B cell (primary cell): Measurements from ENCODE around the gene LENEP. TPM values are rescaled to one million over a fixed set of nuclear protein-coding genes. Genes with fewer than 3 reads are reported as not detected.

Experiments
- ATAC-seq: fragments of 200-7000 bp; cut with Tn5 transposase; one replicate; pipeline ENCODE4 v1.10.0; 2021; ENCODE audit warnings: low read depth, mild to moderate bottlenecking, moderate number of reproducible peaks, moderate library complexity
- CTCF ChIA-PET: fragments of 350-600 bp; sonication (Branson Sonifier 250); formaldehyde crosslinking; loops from one replicate; lab custom pipeline; 2021; ENCODE audit warnings: antibody characterized with exemption, inconsistent platforms; lab: Charles Lee
- POLR2A ChIA-PET: fragments of 350-600 bp; sonication (Branson Sonifier 250); formaldehyde crosslinking; loops from one replicate; lab custom pipeline; 2021; ENCODE audit warnings: antibody characterized with exemption; lab: Charles Lee
- DNase-seq: peaks from one replicate; pipeline ENCODE4 v3.0.0; 2013
- H2AFZ ChIP-seq: 2 replicates; pipeline ENCODE4 v1.6.1; 2012; ENCODE audit warnings: mild to moderate bottlenecking, low read depth, low read length; ENCODE audit not compliant: insufficient read depth, poor library complexity, severe bottlenecking
- H3K27ac ChIP-seq, 2 donors: 1 replicate in 1 of 2; 2 replicates in 1 of 2; pipeline ENCODE4 v1.5.1; 2012 to 2013; ENCODE audit warnings: low read length in 2 of 2, mild to moderate bottlenecking in 2 of 2, moderate library complexity in 1 of 2
- H3K27me3 ChIP-seq, 4 experiments: fragments of 200-600 bp in 1 of 4; sonication (generic) in 1 of 4; replicated peaks in 1 of 4; 1 replicate in 2 of 4; 2 replicates in 2 of 4; pipeline versions ENCODE4 v1.6.1 to v1.7.0; 2013 to 2016; ENCODE audit warnings: low read length in 3 of 4, mild to moderate bottlenecking in 2 of 4, mixed read lengths in 1 of 4, moderate library complexity in 1 of 4; ENCODE audit not compliant: insufficient read depth in 4 of 4, control insufficient read depth in 3 of 4; ENCODE audit errors: control extremely low read depth in 1 of 4
- H3K36me3 ChIP-seq, 2 experiments: replicated peaks in 1 of 2; 1 replicate in 1 of 2; 2 replicates in 1 of 2; pipeline versions ENCODE4 v1.6.1 to v1.7.1; 2013; ENCODE audit warnings: low read length in 1 of 2; ENCODE audit not compliant: insufficient read depth in 2 of 2, control insufficient read depth in 1 of 2; ENCODE audit errors: control extremely low read depth in 1 of 2, extremely low read depth in 1 of 2
- H3K4me1 ChIP-seq, 2 donors: fragments of 200-600 bp in 1 of 2; sonication (generic) in 1 of 2; 1 replicate in 1 of 2; 2 replicates in 1 of 2; pipeline versions ENCODE4 v1.5.1 to v1.6.1; 2013 to 2017; ENCODE audit warnings: low read length in 2 of 2; ENCODE audit not compliant: control insufficient read depth in 2 of 2, insufficient read depth in 2 of 2
- H3K4me2 ChIP-seq: replicated peaks from 2 replicates; pipeline ENCODE3; 2012; ENCODE audit warnings: mild to moderate bottlenecking, low read depth, low read length; ENCODE audit not compliant: poor library complexity, severe bottlenecking
- H3K4me3 ChIP-seq, 5 experiments: fragments of 200-600 bp in 1 of 5; sonication (generic) in 1 of 5; 1 replicate in 3 of 5; 2 replicates in 2 of 5; pipeline versions ENCODE4 v1.5.1 to v1.7.0; 2011 to 2016; ENCODE audit warnings: low read length in 4 of 5, mild to moderate bottlenecking in 4 of 5, low read depth in 2 of 5, control low read depth in 1 of 5, moderate library complexity in 1 of 5; ENCODE audit not compliant: insufficient read depth in 1 of 5; ENCODE audit errors: control extremely low read depth in 1 of 5, extremely low read depth in 1 of 5
- H3K79me2 ChIP-seq: fragments of 200-600 bp; sonication (generic); one replicate; pipeline ENCODE4 v1.6.0; 2016; ENCODE audit warnings: low read length; ENCODE audit not compliant: control insufficient read depth, insufficient read depth
- H3K9ac ChIP-seq: fragments of 200-600 bp; sonication (generic); 2 replicates; pipeline ENCODE4 v1.6.1; 2017; ENCODE audit warnings: mild to moderate bottlenecking, low read length, moderate library complexity
- H3K9me3 ChIP-seq, 3 donors: one replicate each; pipeline versions ENCODE4 v1.6.1 to v1.7.1; 2013; ENCODE audit warnings: low read length in 2 of 3; ENCODE audit not compliant: control insufficient read depth in 2 of 3, insufficient read depth in 1 of 3; ENCODE audit errors: control extremely low read depth in 1 of 3
- H4K20me1 ChIP-seq: 2 replicates; pipeline ENCODE4 v1.6.0; 2012; ENCODE audit warnings: mild to moderate bottlenecking, low read length; ENCODE audit not compliant: insufficient read depth, control insufficient read depth, poor library complexity, severe bottlenecking
- H3K27ac Mint-ChIP-seq: one replicate; pipeline ENCODE4 v1.8.0; 2021; ENCODE audit warnings: mixed read lengths
- H3K27me3 Mint-ChIP-seq: one replicate; pipeline ENCODE4 v1.8.0; 2021; ENCODE audit warnings: mixed read lengths
- H3K4me1 Mint-ChIP-seq: one replicate; pipeline ENCODE4 v1.8.0; 2021; ENCODE audit warnings: mixed read lengths
- H3K4me3 Mint-ChIP-seq: one replicate; pipeline ENCODE4 v1.8.0; 2021; ENCODE audit warnings: mixed read lengths
- H3K9me3 Mint-ChIP-seq: one replicate; pipeline ENCODE4 v1.8.0; 2022; ENCODE audit warnings: mixed read lengths; ENCODE audit not compliant: insufficient read depth
- CTCF ChIP-seq: fragments of 200-600 bp; IDR thresholded peaks from one replicate; pipeline ENCODE4 v1.8.0; 2022; ENCODE audit warnings: antibody characterized with exemption, mild to moderate bottlenecking
- EZH2 ChIP-seq: IDR thresholded peaks from 2 replicates; pipeline ENCODE4 v1.6.1; 2012; ENCODE audit warnings: borderline replicate concordance, low read depth, mild to moderate bottlenecking, moderate library complexity, low read length; ENCODE audit not compliant: insufficient read depth, poor library complexity, severe bottlenecking
- WGBS: methylation state at CpG from one replicate; pipeline ENCODE4 v1.1.5; 2013; ENCODE audit warnings: missing lambda C conversion rate; ENCODE audit not compliant: insufficient coverage; 5-methylcytosine and 5-hydroxymethylcytosine counted together
- intact Hi-C: fragments of 100-400 bp; cut with micrococcal nuclease; formaldehyde crosslinking; loops from one replicate; pipeline ENCODE4 v1.10.0; 2022
- polyA plus RNA-seq: library from polyadenylated mRNA; depleted of rRNA; stranded (reverse); fragments of >200 nt; gene quantifications from 2 replicates; pipeline ENCODE4 v1.2.3, GENCODE V29; 2012
- total RNA-seq, 2 donors: library from RNA; stranded (reverse); fragments of 120-200 nt in 1 of 2; gene quantifications; 1 replicate in 1 of 2; 2 replicates in 1 of 2; pipeline versions ENCODE4 v1.2.3 to v1.2.4, GENCODE V29; 2013 to 2022

The LENEP gene
- total and polyA plus RNA-seq, 2 donors (not counting 1 experiment from before 2014, with no cell fraction given) = 2.0 TPM; not detected in 1

DNA sequence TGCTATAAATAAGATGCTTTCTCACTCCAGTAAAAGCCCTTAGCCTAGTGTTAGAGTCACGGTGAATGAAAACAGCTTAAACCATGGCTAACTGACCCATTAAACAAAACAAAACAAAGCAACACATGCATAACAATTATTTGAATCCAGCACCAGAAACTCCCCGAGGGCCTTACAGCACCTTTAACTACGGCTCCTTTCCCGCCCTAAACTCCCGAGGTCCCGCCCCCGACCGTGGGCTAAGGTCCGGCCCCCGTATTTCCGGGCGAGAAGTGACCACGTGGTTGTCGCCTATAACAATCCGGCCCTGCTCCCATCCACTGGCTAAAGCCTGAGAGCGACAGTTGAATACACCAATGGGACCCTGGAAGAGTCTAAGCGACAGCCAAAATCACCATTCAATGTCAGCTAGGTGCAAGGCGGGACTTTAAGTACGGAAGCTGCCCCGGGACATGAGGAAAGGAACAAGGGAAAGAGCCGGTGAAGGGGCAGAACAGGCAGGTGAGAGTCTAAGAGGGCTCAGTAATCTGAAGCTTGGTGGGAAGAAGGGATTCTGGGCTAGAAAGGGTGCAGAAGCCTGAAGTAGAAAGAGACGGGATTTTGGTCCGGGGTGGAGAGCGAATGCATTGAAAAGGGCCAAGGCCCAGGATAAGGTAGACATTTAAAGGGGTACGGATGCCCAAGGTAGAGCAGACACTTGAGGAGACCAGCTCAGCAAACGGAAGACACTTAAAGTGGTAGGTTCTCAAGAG, 10.3 kb upstream of the LENEP start, which contains the start of gene FLAD1:
Gene FLAD1 (plus strand): TSS at position 448 of the 752 bp plus-strand sequence. CDS start 351 bp downstream, outside the sequence.
- intact Hi-C loops = loop anchor here (1.0 to 2.0 kb wide), 6 partner anchors 8 to 68 kb away; partner anchors contain the start of genes ADAM15, PYGO2 and ZBTB7B
- Histone ChIP-seq H3K27ac (peak within 1 kb of the TSS; percentile 30 to 84), H3K36me3 (peaks cover 5 to 16% of the 10 kb centered on the region in 2 experiments), H3K79me2 (peaks cover 64% of the 10 kb centered on the region), H3K9me3 (no peaks in the 10 kb centered on the region), H3K4me1 (peaks cover 13 to 19% of the 10 kb centered on the region in 2 donors), H4K20me1 (peaks cover 17% of the 10 kb centered on the region), H3K4me3 (peak within 1 kb of the TSS; percentile 58 to 93 (median 85)), H2AFZ (peak within 1 kb of the TSS; percentile 91), H3K9ac (peak within 1 kb of the TSS; percentile 87), H3K4me2 (peak within 1 kb of the TSS; percentile 87), H3K27me3 (no peaks in the 10 kb centered on the region)
- CTCF ChIA-PET = interaction anchor here (0.8 to 9.8 kb wide), 11 partner anchors 9 to 190 kb away, joined by 3 to 72 read pairs (median 8); partner anchors contain the start of genes CKS1B, KRTCAP2, PBXIP1 and PYGO2
- no peak for TF ChIP-seq EZH2
- no peaks in the 10 kb centered on the region for H3K9me3 Mint-ChIP-seq
- WGBS = 0% methylated on average over 26 of the region's 26 CpGs
- H3K4me3 Mint-ChIP-seq = no peak within 1 kb of the TSS
- peak; percentile 98 for DNase-seq
- no peaks in the 10 kb centered on the region for H3K27me3 Mint-ChIP-seq
- H3K27ac Mint-ChIP-seq = peak within 1 kb of the TSS; percentile 50
- peaks cover 11% of the 10 kb centered on the region for H3K4me1 Mint-ChIP-seq
- peak; percentile 99 for ATAC-seq
- POLR2A ChIA-PET = interaction anchor here (0.5 to 1.7 kb wide), 7 partner anchors 9 to 375 kb away, joined by 3 to 14 read pairs (median 5); partner anchors contain the start of gene PMVK

GRCh38 chr1:154983776-154984466, 9.5 kb upstream of the LENEP start:
- intact Hi-C loops = loop anchor here (1.0 to 2.0 kb wide), 6 partner anchors 9 to 67 kb away; partner anchors contain the start of genes ADAM15, PYGO2 and ZBTB7B
- 18% methylated on average over 14 of the region's 17 CpGs for WGBS
- POLR2A ChIA-PET = interaction anchor here (0.5 to 1.7 kb wide), 9 partner anchors 10 to 375 kb away, joined by 3 to 14 read pairs (median 6); partner anchors contain the start of gene PMVK
- peaks cover 16% of the 10 kb centered on the region for H3K4me1 Mint-ChIP-seq
- no peaks in the 10 kb centered on the region for H3K27me3 Mint-ChIP-seq
- H3K9me3 Mint-ChIP-seq = no peaks in the 10 kb centered on the region
- DNase-seq (no peak), ATAC-seq (no peak)
- Histone ChIP-seq H3K36me3 (peaks cover 5 to 25% of the 10 kb centered on the region in 2 experiments), H3K79me2 (peaks cover 72% of the 10 kb centered on the region), H2AFZ (peak overlapping the region; percentile 91), H3K4me2 (peak overlapping the region; percentile 87), H3K9me3 (no peaks in the 10 kb centered on the region), H3K9ac (peak overlapping the region; percentile 87), H3K27me3 (no peaks in the 10 kb centered on the region), H3K27ac (peak overlapping the region; percentile 30 to 84), H3K4me1 (peaks cover 13 to 19% of the 10 kb centered on the region in 2 donors), H4K20me1 (peaks cover 26% of the 10 kb centered on the region), H3K4me3 (peak overlapping the region; percentile 58 to 93 (median 85))
- H3K27ac Mint-ChIP-seq = peak overlapping the region; percentile 50
- CTCF ChIA-PET = interaction anchor here (0.6 to 9.8 kb wide), 16 partner anchors 10 to 1006 kb away, joined by 3 to 72 read pairs (median 4); partner anchors contain the start of genes CKS1B, PBXIP1 and PYGO2
- no peak overlapping the region for H3K4me3 Mint-ChIP-seq
- no peak for TF ChIP-seq EZH2
- TF ChIP-seq CTCF = no peak
